Natural killer cell (primary cell): ENCODE data around the gene MR1. TPM values are rescaled to one million over a fixed set of nuclear protein-coding genes. Genes with fewer than 3 reads are reported as not detected.

Experiments used
- ATAC-seq, 3 donors: fragments of 150-1000 bp in 2 of 3; fragments of 200-7000 bp in 1 of 3; cut with Tn5 transposase; 1 replicate in 1 of 3; 2 replicates in 2 of 3; pipeline ENCODE4 v1.10.0; 2021; ENCODE audit warnings: mild to moderate bottlenecking in 2 of 3, moderate library complexity in 2 of 3
- DNase-seq, 2 donors: peaks; one replicate each; pipeline versions ENCODE4 v3.0.0 to v3.0.0-alpha.2; 2013 to 2021; ENCODE audit warnings: mixed read lengths in 1 of 2
- H3K27ac ChIP-seq: one replicate; pipeline ENCODE4 v1.5.1; 2013; ENCODE audit warnings: mild to moderate bottlenecking, low read length
- H3K27me3 ChIP-seq: one replicate; pipeline ENCODE4 v1.6.1; 2013; ENCODE audit warnings: low read length; ENCODE audit not compliant: control insufficient read depth, insufficient read depth
- H3K36me3 ChIP-seq: one replicate; pipeline ENCODE4 v1.6.1; 2013; ENCODE audit warnings: low read length; ENCODE audit not compliant: control insufficient read depth, insufficient read depth
- H3K4me1 ChIP-seq: one replicate; pipeline ENCODE4 v1.6.1; 2013; ENCODE audit warnings: low read length; ENCODE audit not compliant: control insufficient read depth, insufficient read depth
- H3K4me3 ChIP-seq: one replicate; pipeline ENCODE4 v1.5.1; 2013; ENCODE audit warnings: low read length
- H3K9me3 ChIP-seq: one replicate; pipeline ENCODE4 v1.6.1; 2013; ENCODE audit warnings: low read length; ENCODE audit not compliant: control insufficient read depth, insufficient read depth
- H3K27ac Mint-ChIP-seq, 2 donors: one replicate each; pipeline ENCODE4 v1.8.0; 2022; ENCODE audit warnings: mild to moderate bottlenecking in 2 of 2, mixed read lengths in 2 of 2, moderate library complexity in 1 of 2
- H3K27me3 Mint-ChIP-seq, 2 donors: one replicate each; pipeline ENCODE4 v1.8.0; 2022; ENCODE audit warnings: low read depth in 2 of 2, mixed read lengths in 2 of 2
- H3K36me3 Mint-ChIP-seq: one replicate; pipeline ENCODE4 v1.8.0; 2022; ENCODE audit warnings: mixed read lengths
- H3K4me1 Mint-ChIP-seq, 2 donors: one replicate each; pipeline ENCODE4 v1.8.0; 2022; ENCODE audit warnings: mixed read lengths in 2 of 2
- H3K4me3 Mint-ChIP-seq: one replicate; pipeline ENCODE4 v1.8.0; 2022; ENCODE audit warnings: mild to moderate bottlenecking, moderate library complexity, mixed read lengths
- H3K9me3 Mint-ChIP-seq, 2 donors: one replicate each; pipeline ENCODE4 v1.8.0; 2022; ENCODE audit warnings: mixed read lengths in 2 of 2
- WGBS: methylation state at CpG from one replicate; pipeline ENCODE4 v1.1.7; 2013; ENCODE audit warnings: missing lambda C conversion rate; ENCODE audit not compliant: insufficient coverage; 5-methylcytosine and 5-hydroxymethylcytosine counted together
- intact Hi-C: fragments of 100-400 bp; cut with micrococcal nuclease; formaldehyde crosslinking; loops from one replicate; pipeline ENCODE4 v1.14.2; 2022
- total RNA-seq, 4 donors: library from RNA; stranded (reverse); fragments of 120-200 nt in 1 of 4; gene quantifications; one replicate each; pipeline versions ENCODE4 v1.2.3 to v1.2.4, GENCODE V29; 2013 to 2022
- TF ChIP-seq, protein P1 (sequence below): fragments of 200-600 bp; IDR thresholded peaks from one replicate; pipeline ENCODE4 v1.8.0; 2022; ENCODE audit warnings: antibody characterized with exemption

Gene MR1
- total RNA-seq, 3 donors from 2014 or later (not counting 1 experiment from before 2014, with no cell fraction given) = 27.8 to 35.3 (median 34.6) TPM

DNA sequence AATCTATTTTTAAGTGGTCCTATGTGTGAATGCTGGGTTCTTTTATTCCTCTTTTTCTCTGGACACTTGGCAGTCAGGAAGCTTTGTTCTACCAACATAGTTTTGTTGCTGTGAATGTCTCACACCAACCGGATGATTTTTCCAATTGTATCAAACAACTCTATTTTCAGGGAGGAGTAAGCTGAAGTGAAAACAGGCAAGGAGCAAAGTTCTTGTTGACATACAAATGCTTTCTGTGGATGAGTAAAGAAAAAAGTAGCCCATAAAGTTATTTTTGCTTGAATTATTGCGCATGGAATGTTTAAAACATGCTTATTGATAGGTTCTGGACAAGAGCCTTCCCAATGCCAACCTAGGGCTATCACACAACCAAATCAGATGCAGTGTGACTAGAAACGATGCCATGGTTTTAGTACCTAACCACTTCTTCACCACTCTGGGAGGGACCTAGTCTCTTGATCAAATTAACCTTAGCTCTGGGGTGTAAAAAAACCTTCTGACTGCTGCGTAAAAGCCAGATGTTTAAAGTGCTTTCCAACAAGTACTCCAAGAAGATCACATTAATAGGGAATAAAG lies 59.2 kb downstream of the MR1 start:
- Histone ChIP-seq H3K4me3 (no peak overlapping the region), H3K4me1 (peaks cover 6% of the 10 kb centered on the region), H3K36me3 (peaks cover 8% of the 10 kb centered on the region), H3K27ac (no peak overlapping the region), H3K27me3 (no peaks in the 10 kb centered on the region), H3K9me3 (no peaks in the 10 kb centered on the region)
- Mint-ChIP-seq H3K9me3 (no peaks in the 10 kb centered on the region), H3K27ac (peak overlapping the region; percentile 99 to 100), H3K27me3 (no peaks in the 10 kb centered on the region), H3K36me3 (peaks cover 8% of the 10 kb centered on the region), H3K4me3 (peak overlapping the region; percentile 63), H3K4me1 (peaks cover 51 to 63% of the 10 kb centered on the region in 2 donors)
- no peak for ATAC-seq
- no peak for DNase-seq
- intact Hi-C loops = loop anchor here (1.0 to 10.0 kb wide), 2 partner anchors 11 to 1752 kb away; no protein-coding TSS in a partner anchor
- 83% methylated on average over 3 of the region's 4 CpGs for WGBS
- TF ChIP-seq, protein P1, sequence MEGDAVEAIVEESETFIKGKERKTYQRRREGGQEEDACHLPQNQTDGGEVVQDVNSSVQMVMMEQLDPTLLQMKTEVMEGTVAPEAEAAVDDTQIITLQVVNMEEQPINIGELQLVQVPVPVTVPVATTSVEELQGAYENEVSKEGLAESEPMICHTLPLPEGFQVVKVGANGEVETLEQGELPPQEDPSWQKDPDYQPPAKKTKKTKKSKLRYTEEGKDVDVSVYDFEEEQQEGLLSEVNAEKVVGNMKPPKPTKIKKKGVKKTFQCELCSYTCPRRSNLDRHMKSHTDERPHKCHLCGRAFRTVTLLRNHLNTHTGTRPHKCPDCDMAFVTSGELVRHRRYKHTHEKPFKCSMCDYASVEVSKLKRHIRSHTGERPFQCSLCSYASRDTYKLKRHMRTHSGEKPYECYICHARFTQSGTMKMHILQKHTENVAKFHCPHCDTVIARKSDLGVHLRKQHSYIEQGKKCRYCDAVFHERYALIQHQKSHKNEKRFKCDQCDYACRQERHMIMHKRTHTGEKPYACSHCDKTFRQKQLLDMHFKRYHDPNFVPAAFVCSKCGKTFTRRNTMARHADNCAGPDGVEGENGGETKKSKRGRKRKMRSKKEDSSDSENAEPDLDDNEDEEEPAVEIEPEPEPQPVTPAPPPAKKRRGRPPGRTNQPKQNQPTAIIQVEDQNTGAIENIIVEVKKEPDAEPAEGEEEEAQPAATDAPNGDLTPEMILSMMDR = no peak

DNA sequence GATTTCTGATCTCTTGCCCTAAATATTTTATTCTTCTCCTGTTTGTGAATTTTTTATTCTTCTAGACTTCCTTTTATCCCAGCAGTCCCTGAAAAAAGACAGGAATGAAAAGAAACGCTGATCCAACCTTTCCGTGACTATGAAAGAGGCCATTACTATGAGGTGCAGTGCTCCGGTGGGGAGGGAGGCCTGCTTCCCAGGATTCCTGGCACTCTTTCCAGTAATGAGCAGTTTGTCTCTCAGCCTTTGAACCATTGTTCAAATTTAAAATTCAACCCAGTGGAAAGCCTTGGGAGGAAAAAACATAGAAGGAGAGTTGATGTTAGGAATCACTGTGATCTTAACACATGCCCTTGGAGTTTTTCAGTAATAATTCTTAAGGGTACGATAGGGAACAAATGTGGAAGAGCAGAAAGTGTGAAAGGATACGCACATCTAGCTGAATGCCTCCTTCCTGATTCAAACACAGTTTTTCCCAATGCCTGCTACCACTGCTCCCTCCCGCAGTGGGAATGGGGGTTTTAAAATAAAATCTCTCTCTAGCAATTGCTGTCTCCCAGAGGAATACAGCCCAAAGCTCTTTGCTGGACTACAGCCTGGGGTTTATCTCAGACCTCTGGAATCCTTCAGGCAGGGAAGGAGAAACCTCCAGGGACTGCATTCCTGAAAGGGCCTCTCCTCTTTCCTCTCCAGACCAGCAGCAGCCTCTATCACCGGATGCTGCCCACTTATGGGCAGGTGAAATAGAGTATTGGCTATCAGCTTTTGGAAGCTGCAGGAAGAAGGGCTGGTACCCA lies 60.8 kb downstream of the MR1 start:
- intact Hi-C loops = loop anchor here (10.0 kb wide), 1 partner anchor 1750 kb away; no protein-coding TSS in a partner anchor
- H3K4me1 ChIP-seq = peaks cover 3% of the 10 kb centered on the region
- ATAC-seq (no peak), DNase-seq (no peak)
- Mint-ChIP-seq H3K27ac (peak overlapping the region in 1 of 2 donors; percentile 99), H3K9me3 (no peaks in the 10 kb centered on the region), H3K27me3 (peaks cover 0 to 4% of the 10 kb centered on the region in 2 donors), H3K4me1 (peaks cover 46 to 60% of the 10 kb centered on the region in 2 donors), H3K4me3 (peak overlapping the region; percentile 32), H3K36me3 (peaks cover 7% of the 10 kb centered on the region)
- no peak overlapping the region for H3K4me3 ChIP-seq
- H3K27ac ChIP-seq = no peak overlapping the region
- TF ChIP-seq, protein P1 = no peak
- peaks cover 8% of the 10 kb centered on the region for H3K36me3 ChIP-seq
- WGBS = 99% methylated on average over 4 of the region's 7 CpGs
- no peaks in the 10 kb centered on the region for H3K27me3 ChIP-seq
- no peaks in the 10 kb centered on the region for H3K9me3 ChIP-seq

GRCh38 chr1:181095260-181095659 lies 61.5 kb downstream of the MR1 start:
- peak overlapping the region in 1 of 2 donors; percentile 99 for H3K27ac Mint-ChIP-seq
- no peak for DNase-seq
- H3K4me3 Mint-ChIP-seq = no peak overlapping the region
- TF ChIP-seq, protein P1 = no peak
- peaks cover under 1% of the 10 kb centered on the region for H3K36me3 Mint-ChIP-seq
- H3K9me3 ChIP-seq = no peaks in the 10 kb centered on the region
- ATAC-seq = no peak
- H3K27me3 ChIP-seq = no peaks in the 10 kb centered on the region
- peaks cover 0 to 7% of the 10 kb centered on the region in 2 donors for H3K27me3 Mint-ChIP-seq
- peaks cover 3% of the 10 kb centered on the region for H3K4me1 ChIP-seq
- 92% methylated on average over 7 of the region's 8 CpGs for WGBS
- intact Hi-C loops = loop anchor here (10.0 kb wide), 1 partner anchor 1750 kb away; no protein-coding TSS in a partner anchor
- peaks cover 43 to 56% of the 10 kb centered on the region in 2 donors for H3K4me1 Mint-ChIP-seq
- H3K27ac ChIP-seq = no peak overlapping the region
- H3K9me3 Mint-ChIP-seq = no peaks in the 10 kb centered on the region
- peaks cover 8% of the 10 kb centered on the region for H3K36me3 ChIP-seq
- H3K4me3 ChIP-seq = no peak overlapping the region
